IMR-90 (cell line): Measurements from ENCODE around the gene MICU1. TPM values are rescaled to one million over a fixed set of nuclear protein-coding genes. Genes with fewer than 3 reads are reported as not detected.

Experiments used
- ATAC-seq: fragments of 200-7000 bp; cut with Tn5 transposase; 2 replicates; pipeline ENCODE4 v1.9.1; 2020; ENCODE audit warnings: low read depth, mild to moderate bottlenecking, moderate library complexity
- BruUV-seq: library from RNA; stranded (reverse); fragments of 400-500 nt; replicated peaks from 2 replicates; lab custom pipeline; 2021; lab: Mats Ljungman, UMichigan
- CTCF ChIA-PET: fragments of 300-600 bp; formaldehyde crosslinking; extraction: SDS; loops from one replicate; lab custom pipeline; 2021; ENCODE audit warnings: antibody characterized with exemption; lab: Yijun Ruan, JAX
- POLR2A ChIA-PET: fragments of 300-600 bp; sonication (Branson Sonifier 250); formaldehyde crosslinking; loops from one replicate; lab custom pipeline; 2022; ENCODE audit warnings: antibody characterized with exemption; ENCODE audit not compliant: unreplicated experiment; lab: Charles Lee
- DNase-seq: peaks from one replicate; pipeline ENCODE4 v3.0.0; 2013
- H2AFZ ChIP-seq: replicated peaks from 2 replicates; pipeline ENCODE3; 2013; ENCODE audit warnings: low read length, mild to moderate bottlenecking; ENCODE audit not compliant: poor library complexity
- H2AK5ac ChIP-seq: 2 replicates; pipeline ENCODE4 v1.6.1; 2013; ENCODE audit warnings: low read depth, low read length, inconsistent platforms
- H2AK9ac ChIP-seq: replicated peaks from 2 replicates; pipeline ENCODE3; 2013; ENCODE audit warnings: mild to moderate bottlenecking, low read depth, low read length, moderate library complexity; ENCODE audit not compliant: poor library complexity
- H2BK120ac ChIP-seq: 2 replicates; pipeline ENCODE4 v1.6.1; 2013; ENCODE audit warnings: low read depth, low read length, inconsistent platforms
- H2BK15ac ChIP-seq: 3 replicates; pipeline ENCODE4 v1.6.1; 2013; ENCODE audit warnings: low read depth, low read length, inconsistent platforms
- H2BK20ac ChIP-seq: 2 replicates; pipeline ENCODE4 v1.6.1; 2013; ENCODE audit warnings: low read depth, mild to moderate bottlenecking, inconsistent platforms, low read length, moderate library complexity
- H2BK5ac ChIP-seq: 2 replicates; pipeline ENCODE4 v1.6.1; 2013; ENCODE audit warnings: mild to moderate bottlenecking, low read depth, low read length, inconsistent platforms; ENCODE audit not compliant: poor library complexity, severe bottlenecking
- H3K14ac ChIP-seq: replicated peaks from 2 replicates; pipeline ENCODE4 v1.6.1; 2013; ENCODE audit warnings: low read depth, low read length, inconsistent platforms
- H3K18ac ChIP-seq: 2 replicates; pipeline ENCODE4 v1.6.1; 2013; ENCODE audit warnings: low read depth, low read length, control low read depth
- H3K23ac ChIP-seq: 2 replicates; pipeline ENCODE4 v1.6.1; 2013; ENCODE audit warnings: low read depth, low read length, inconsistent platforms
- H3K27ac ChIP-seq: 2 replicates; pipeline ENCODE4 v1.5.1; 2013; ENCODE audit warnings: mild to moderate bottlenecking, control low read depth, low read length; ENCODE audit not compliant: insufficient read depth
- H3K27me3 ChIP-seq: 2 replicates; pipeline ENCODE4 v1.6.1; 2013; ENCODE audit warnings: low read length; ENCODE audit not compliant: control insufficient read depth, insufficient read depth
- H3K36me3 ChIP-seq: 2 replicates; pipeline ENCODE4 v1.6.1; 2013; ENCODE audit warnings: low read length, mixed read lengths; ENCODE audit not compliant: control insufficient read depth, insufficient read depth
- H3K4ac ChIP-seq: 2 replicates; pipeline ENCODE4 v1.6.1; 2013; ENCODE audit warnings: low read depth, low read length, inconsistent platforms
- H3K4me1 ChIP-seq: 2 replicates; pipeline ENCODE4 v1.6.1; 2013; ENCODE audit warnings: low read length, mixed read lengths; ENCODE audit not compliant: control insufficient read depth, insufficient read depth
- H3K4me2 ChIP-seq: 2 replicates; pipeline ENCODE4 v1.6.1; 2013; ENCODE audit warnings: low read depth, mild to moderate bottlenecking, control low read depth, low read length, moderate library complexity
- H3K4me3 ChIP-seq: 2 replicates; pipeline ENCODE4 v1.5.1; 2013; ENCODE audit warnings: low read depth, mild to moderate bottlenecking, control low read depth, low read length, moderate library complexity; ENCODE audit not compliant: insufficient read depth
- H3K56ac ChIP-seq: 2 replicates; pipeline ENCODE4 v1.6.1; 2013; ENCODE audit warnings: low read length, inconsistent platforms; ENCODE audit not compliant: insufficient read depth; ENCODE audit errors: extremely low read depth
- H3K79me1 ChIP-seq, 2 experiments: 2 replicates each; pipeline ENCODE4 v1.6.1; 2013; ENCODE audit warnings: low read length in 2 of 2, inconsistent platforms in 1 of 2, low read depth in 1 of 2
- H3K9ac ChIP-seq: 2 replicates; pipeline ENCODE4 v1.6.1; 2013; ENCODE audit warnings: low read depth, low read length, control low read depth
- H3K9me1 ChIP-seq: 2 replicates; pipeline ENCODE4 v1.6.1; 2013; ENCODE audit warnings: low read length, inconsistent platforms; ENCODE audit not compliant: insufficient read depth
- H3K9me3 ChIP-seq: 2 replicates; pipeline ENCODE4 v1.6.1; 2013; ENCODE audit warnings: low read length; ENCODE audit not compliant: control insufficient read depth, insufficient read depth
- H4K20me1 ChIP-seq: 2 replicates; pipeline ENCODE4 v1.6.1; 2013; ENCODE audit warnings: low read length, inconsistent platforms; ENCODE audit not compliant: insufficient read depth
- H4K5ac ChIP-seq: 2 replicates; pipeline ENCODE4 v1.6.1; 2013; ENCODE audit warnings: mild to moderate bottlenecking, low read depth, low read length, control low read depth
- H4K8ac ChIP-seq, 2 experiments: 2 replicates each; pipeline ENCODE4 v1.6.1; 2013; ENCODE audit warnings: low read depth in 2 of 2, low read length in 2 of 2, control low read depth in 1 of 2, inconsistent platforms in 1 of 2
- H4K91ac ChIP-seq: 2 replicates; pipeline ENCODE4 v1.6.1; 2013; ENCODE audit warnings: low read depth, low read length, inconsistent platforms; ENCODE audit not compliant: insufficient read depth
- CTCF ChIP-seq: conservative IDR thresholded peaks from 2 replicates; pipeline ENCODE4 v1.5.1; 2012; ENCODE audit warnings: mild to moderate bottlenecking, low read depth, low read length, improper control_type of control experiment
- FOS ChIP-seq: fragments of 150-350 bp; IDR thresholded peaks from 2 replicates; pipeline ENCODE4 v1.6.1; 2016; ENCODE audit warnings: low read depth, low read length
- MAZ ChIP-seq: IDR thresholded peaks from 2 replicates; pipeline ENCODE4 v1.6.1; 2012; ENCODE audit warnings: low read depth, mild to moderate bottlenecking, low read length, improper control_type of control experiment, moderate library complexity, borderline replicate concordance
- POLR2A ChIP-seq: IDR thresholded peaks from 2 replicates; pipeline ENCODE4 v1.6.1; 2012; ENCODE audit warnings: mild to moderate bottlenecking, low read depth, low read length
- RCOR1 ChIP-seq: IDR thresholded peaks from 2 replicates; pipeline ENCODE4 v1.6.1; 2012; ENCODE audit warnings: mild to moderate bottlenecking, low read length, improper control_type of control experiment; ENCODE audit not compliant: insufficient replicate concordance
- RFX5 ChIP-seq: IDR thresholded peaks from 2 replicates; pipeline ENCODE4 v1.8.0; 2012; ENCODE audit warnings: low read depth, mild to moderate bottlenecking, low read length, moderate library complexity
- SMC3 ChIP-seq: fragments of 150-350 bp; IDR thresholded peaks from 2 replicates; pipeline ENCODE4 v1.6.1; 2016; ENCODE audit warnings: low read depth, mild to moderate bottlenecking, antibody characterized with exemption, low read length, moderate library complexity
- WGBS, 2 experiments: methylation state at CpG; one replicate each; pipeline versions ENCODE4 v1.1.5 to v1.1.7; 2013; ENCODE audit warnings: missing lambda C conversion rate in 2 of 2; ENCODE audit not compliant: insufficient read length in 1 of 2; ENCODE audit errors: extremely low coverage in 2 of 2; 5-methylcytosine and 5-hydroxymethylcytosine counted together
- dilution Hi-C: fragments of 300-500 bp; cut with HindIII; formaldehyde crosslinking; loops from one replicate; pipeline ENCODE4 v1.14.3; 2018; ENCODE audit warnings: low sequenced_read_pairs; ENCODE audit not compliant: unreplicated experiment
- in situ Hi-C: fragments of 300-500 bp; cut with MboI; formaldehyde crosslinking; loops from 3 replicates; pipeline ENCODE4 v1.14.3; 2019; ENCODE audit warnings: low sequenced_read_pairs, inconsistent platforms, mixed read lengths
- intact Hi-C: fragments of 100-400 bp; cut with micrococcal nuclease; formaldehyde crosslinking; loops from 2 replicates; pipeline ENCODE4 v1.10.0; 2022
- polyA plus RNA-seq, 3 experiments: library from polyadenylated mRNA; depleted of rRNA; stranded (reverse); fragments of >200 nt; gene quantifications; 2 replicates each; pipeline ENCODE4 v1.2.3, GENCODE V29; 2012; ENCODE audit warnings: low replicate concordance in 1 of 3
- total RNA-seq: library from RNA; depleted of rRNA; stranded (reverse); fragments of >200 nt; gene quantifications from 2 replicates; pipeline ENCODE4 v1.2.3, GENCODE V29; 2012

The MICU1 gene
- total and polyA plus RNA-seq, 2 of the 4 experiments (the other 2 are of a cell fraction) = 43.6 to 44.7 TPM

GRCh38 chr10:72661431-72661830, 35.6 kb upstream of the MICU1 start:
- Histone ChIP-seq H3K9me1 (0 out of 2 replicates have a peak, but pooled peaks cover 3% of the 10 kb centered on the region), H3K36me3 (no peaks in the 10 kb centered on the region), H3K9me3 (no peaks in the 10 kb centered on the region), H2BK20ac (no peak overlapping the region), H3K79me1 (no peaks in the 10 kb centered on the region), H3K18ac (no peak overlapping the region), H4K20me1 (no peaks in the 10 kb centered on the region), H2AK9ac (no peak overlapping the region), H2BK120ac (no peak overlapping the region), H4K91ac (no peak overlapping the region), H2BK15ac (no peak overlapping the region), H3K27ac (no peak overlapping the region), H3K4me3 (no peak overlapping the region), H4K5ac (no peak overlapping the region), H3K9ac (no peak overlapping the region), H2AFZ (no peak overlapping the region), H3K4me1 (no peaks in the 10 kb centered on the region), H3K56ac (no peak overlapping the region), H2AK5ac (no peak overlapping the region), H3K4me2 (no peak overlapping the region), H2BK5ac (no peak overlapping the region), H3K23ac (no peak overlapping the region), H3K27me3 (no peaks in the 10 kb centered on the region), H4K8ac (no peak overlapping the region), H3K14ac (no peak overlapping the region), H3K4ac (no peak overlapping the region)
- intact Hi-C loops (no loop called here), dilution Hi-C loops (no loop called here), in situ Hi-C loops (no loop called here)
- DNase-seq = no peak
- ChIA-PET CTCF (no interaction called here), POLR2A (no interaction called here)
- BruUV-seq = no TSS peak
- ATAC-seq = no peak
- no CpG with 5 or more reads among the region's 1 CpG for WGBS, 2 experiments
- no peak for TF ChIP-seq SMC3
- no peak for TF ChIP-seq CTCF
- TF ChIP-seq RCOR1 = no peak
- TF ChIP-seq MAZ = no peak
- no peak for TF ChIP-seq POLR2A
- TF ChIP-seq FOS = no peak
- TF ChIP-seq RFX5 = no peak
